CD4-positive, alpha-beta T cell treated with Interferon gamma for 1 hour (primary cell): ENCODE measurements around the gene BOD1.
A peak's percentile ranks its signal among the peaks of the same experiment; 100 is the strongest.

Source experiments
- DNase-seq: peaks from one replicate; pipeline ENCODE4 v3.0.0-alpha.2; 2020

BOD1 gene

DNA sequence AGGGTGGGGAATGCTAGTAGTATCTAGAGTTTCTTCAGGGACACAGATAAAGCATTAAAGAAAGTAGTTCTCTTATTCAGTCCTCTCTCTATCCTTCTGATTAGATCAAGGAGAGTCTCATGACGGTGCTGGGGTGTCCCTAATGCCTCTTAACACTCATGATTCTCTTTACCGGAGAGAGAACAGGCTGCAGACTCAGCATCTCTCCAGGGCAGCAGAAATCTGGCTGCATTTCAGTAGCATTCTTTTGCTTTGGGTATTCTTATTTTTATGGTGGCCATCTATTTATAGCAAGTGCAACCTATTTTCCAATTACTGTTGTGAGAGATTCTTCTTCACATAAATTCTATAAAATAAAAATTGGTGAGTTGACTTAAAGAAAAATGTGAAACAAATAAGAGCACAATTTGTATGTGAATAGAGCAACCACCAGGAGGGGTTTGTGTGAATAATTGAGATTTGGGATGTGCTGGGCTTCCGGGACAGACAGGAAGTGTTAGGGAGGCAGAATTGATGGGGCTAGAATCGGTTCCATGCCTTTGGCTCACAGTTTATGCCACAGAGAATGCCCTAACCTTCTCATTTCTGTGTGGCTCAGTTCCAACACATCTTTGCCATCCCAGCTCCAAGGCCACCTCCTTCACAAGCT, 23.8 kb upstream of the BOD1 start:
- no peak for DNase-seq

DNA sequence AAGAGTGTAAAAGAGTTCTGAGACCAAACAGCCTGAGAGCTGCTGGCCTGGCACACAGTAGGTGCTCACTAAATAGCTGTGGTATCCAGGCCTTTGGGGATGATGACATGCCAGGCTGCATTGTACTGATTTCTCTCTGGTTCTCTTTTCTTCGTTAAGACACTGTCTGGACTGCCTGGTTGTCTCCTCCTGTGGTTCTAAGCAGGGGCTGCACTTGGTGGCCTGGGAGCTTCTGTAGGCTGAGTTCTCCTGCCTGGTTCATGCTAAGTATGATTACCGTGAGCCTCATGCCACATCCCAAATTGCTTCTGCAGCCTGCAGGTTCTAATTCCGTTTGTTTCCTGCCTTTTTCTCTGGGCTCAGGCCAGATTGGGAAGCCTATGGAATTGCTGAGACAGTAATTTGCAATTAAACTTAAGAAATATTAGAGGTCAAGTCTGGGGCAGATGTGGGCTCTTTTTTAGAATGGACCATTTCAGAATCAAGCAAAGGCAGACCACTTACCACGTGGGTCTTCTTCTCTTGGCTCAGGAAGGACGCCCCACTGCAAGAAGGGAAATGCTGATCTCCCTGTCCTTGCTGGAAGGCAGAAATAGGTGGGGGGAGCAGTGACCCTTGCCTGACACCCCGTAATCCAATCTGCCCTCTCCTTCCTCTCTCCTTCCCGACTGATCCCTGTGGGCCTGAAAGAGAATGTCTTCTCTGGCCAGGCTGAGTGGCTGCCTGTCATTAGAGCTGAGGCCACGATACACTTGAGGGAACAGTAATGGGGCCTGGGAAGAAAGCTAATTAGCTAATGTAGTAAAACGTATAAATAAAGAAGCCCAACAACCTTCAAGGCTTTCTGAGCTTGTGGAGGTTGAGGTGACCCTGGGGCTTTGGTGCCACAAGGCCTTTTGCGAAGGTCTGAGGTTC, 21.9 kb upstream of the BOD1 start:
- no peak for DNase-seq

DNA sequence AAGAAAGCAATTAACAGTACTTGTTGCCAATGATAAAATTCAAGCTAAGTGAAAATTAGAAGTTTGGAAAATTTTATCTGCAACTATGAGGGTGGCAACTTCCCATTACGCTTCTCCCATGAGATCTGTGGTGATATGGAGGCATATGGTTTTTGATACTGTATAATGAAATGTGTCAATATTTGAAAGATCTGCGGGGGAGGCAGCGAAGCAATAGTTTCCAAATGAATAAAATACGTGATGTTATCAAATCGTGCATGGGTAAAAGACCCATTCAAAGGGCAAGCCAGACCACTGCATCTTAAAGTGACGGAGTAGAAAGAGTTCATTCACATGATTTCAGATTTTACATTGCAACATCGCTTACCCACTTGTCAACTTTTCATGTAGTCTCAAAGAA, 20.9 kb upstream of the BOD1 start:
- DNase-seq = no peak

DNA sequence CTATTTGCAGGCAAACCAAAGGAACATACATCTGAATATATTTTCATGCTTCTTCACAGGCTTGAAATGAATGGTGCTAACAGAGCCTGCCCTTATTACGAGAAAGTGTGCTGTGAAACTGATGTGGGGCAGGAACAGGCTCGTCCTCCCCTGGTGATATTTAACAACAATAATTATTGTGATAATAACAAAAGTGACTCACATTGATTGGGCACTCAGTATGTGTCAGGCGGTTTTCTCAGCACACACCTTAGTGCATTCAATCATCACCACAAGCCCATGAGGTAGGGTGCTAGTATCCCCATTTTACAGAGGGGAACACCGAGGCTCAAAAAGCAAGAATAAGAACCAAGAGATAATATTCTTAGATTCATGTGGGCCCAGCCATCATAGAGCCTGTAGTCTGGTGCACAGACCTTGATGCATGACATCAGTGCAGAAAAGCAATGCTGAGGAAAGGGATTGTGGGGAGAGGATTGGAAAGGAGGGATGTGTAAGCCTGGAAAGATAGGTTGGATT, 18.1 kb upstream of the BOD1 start:
- DNase-seq = no peak

DNA sequence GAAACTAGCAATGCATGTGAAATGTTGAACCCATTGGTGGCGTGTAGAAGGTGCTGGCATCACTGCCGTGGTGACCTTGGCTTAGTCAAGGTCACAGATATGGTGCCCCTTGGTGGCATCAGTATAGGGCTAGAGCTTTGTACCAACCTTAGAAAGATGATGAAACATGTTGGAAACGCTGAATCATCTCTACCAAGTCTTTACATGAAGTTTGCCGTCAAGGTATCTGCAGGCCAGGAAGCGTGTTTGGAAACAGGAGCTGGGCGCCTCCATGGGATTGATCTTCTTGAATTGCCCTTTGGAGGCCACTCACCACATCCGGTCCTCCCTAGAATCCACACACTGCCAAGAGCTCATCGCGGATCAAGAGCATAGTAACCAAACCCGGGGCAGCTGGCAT, 16.9 kb upstream of the BOD1 start:
- DNase-seq = no peak

DNA sequence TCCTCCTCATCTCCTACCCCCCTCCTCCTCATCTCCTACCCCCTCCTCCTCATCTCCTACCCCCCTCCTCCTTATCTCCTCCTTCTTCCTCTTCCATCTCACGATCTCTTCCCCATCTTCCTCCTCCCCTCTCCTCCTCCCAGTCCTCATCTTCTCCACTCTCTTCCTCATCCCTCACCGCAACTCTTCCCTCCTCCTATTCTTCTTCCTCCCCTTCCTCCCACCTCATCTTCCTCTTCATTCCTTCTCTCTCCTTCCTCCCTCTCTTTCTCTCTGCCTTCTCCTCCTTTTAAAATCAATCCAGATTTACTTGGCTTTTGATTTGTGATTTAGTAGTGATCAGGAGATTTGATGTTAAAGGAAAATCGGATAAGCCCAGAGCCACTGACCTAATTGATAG, 15.0 kb upstream of the BOD1 start:
- DNase-seq = no peak

DNA sequence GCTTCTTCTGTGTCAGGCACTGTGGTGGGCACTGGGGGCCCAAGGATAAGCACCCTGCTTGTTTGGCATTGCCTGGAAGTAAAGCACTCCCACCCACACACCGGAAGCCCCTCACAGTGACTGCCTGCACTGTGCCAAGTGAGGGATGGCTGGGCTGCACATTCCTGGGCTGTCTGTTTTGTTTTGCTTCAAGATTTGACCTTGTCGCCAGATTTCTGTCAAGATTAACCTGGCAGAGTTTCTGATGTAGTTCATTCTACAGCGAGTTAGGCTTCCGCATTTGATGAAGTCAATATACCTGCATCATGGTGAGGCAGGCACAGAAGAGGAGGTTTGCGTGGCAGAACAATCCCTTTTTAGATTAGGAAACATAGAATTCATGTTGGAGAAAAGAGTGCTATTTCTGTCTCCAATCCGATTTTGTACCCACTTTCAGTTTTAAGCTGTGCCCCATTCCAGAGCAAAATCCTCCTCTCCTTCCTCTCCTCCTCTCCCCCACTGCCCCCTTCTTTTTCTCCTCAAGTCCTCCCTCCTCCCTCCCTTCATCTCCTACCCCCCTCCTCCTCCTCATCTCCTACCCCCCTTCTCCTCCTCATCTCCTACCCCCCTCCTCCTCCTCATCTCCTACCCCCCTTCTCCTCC, 14.4 kb upstream of the BOD1 start:
- no peak for DNase-seq

DNA sequence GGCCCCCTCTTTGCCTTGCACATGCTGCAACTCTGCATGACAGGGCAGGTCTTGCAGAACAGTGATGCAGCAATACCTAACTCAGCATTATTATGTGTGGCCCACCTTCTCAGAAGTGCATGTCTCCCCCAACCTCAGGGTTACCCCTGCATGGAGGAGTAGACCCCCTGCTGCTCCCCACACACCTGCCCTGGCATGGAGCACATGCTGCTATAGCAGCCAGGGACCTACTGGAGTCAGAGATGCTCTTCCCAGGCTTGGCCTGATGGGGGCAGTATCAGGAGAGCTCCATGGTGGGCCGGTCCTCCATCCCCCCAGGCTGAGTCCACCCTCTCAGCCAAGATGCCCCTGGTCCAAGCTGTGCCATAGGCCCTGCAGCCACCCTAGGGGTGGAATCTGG, 13.2 kb upstream of the BOD1 start:
- DNase-seq = no peak

DNA sequence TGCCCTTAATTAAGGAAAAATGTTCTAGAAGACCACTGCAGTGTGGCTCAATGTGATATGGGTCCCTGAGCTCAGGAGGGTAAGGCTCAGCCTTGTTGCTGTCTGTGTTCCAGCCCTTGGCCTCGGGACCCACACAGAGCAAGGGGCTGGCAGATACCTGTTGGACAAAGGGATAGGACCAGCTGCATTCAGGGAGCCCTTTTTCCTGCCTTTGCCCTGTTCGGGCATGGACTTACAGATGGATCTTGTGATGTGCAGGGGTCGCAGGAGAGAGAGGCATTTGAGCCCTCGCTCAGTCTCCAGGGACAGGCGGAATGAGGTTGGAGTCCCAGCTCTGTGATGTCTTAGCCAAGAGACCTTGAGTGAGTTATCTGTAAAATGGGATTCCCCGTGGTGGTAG, 12.1 kb upstream of the BOD1 start:
- no peak for DNase-seq

DNA sequence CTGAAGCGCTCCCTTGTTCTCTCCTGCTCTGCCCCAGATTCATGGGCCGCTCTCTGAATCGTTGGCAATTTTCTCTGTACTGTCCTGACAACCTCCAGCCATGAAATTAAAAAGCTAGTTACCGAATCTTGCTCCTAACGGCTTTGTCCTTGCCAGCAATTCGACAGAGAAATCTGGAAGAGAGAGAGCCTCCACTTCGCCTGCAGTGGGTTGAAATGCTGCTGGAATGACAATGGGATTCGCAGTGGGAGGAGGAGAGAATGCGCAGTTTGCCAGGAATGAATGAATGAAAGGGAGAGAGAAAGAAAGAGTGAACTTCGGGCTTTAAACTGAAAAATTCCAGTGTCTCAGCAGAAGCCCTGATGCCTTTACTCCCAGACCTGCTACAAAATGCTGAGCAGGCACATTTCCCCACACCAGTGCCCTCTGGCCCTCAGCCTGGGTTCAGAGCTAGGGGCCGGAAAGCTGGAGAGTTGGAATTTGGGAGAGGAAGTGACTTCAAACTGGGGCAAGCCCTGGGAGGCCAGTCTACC, 11.5 kb upstream of the BOD1 start:
- no peak for DNase-seq

DNA sequence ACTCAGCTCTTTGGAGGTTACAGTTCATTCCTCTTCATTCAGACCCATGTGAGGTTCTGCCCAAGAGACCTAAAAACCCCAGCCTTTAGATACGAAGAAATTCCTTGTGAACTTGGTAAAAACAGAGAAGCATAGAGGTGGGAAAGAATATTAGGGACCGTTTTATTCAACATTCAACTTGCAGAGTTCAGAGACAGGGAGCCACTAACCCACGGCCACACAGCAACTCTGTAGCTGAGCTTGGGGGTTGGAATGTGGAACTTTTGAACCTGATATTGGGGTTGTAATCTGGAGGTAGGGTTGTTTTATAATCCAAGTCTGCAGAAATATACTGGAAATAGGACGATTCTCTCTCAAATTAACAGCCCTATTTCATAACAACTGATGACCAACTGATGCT, 10.8 kb upstream of the BOD1 start:
- DNase-seq = no peak

DNA sequence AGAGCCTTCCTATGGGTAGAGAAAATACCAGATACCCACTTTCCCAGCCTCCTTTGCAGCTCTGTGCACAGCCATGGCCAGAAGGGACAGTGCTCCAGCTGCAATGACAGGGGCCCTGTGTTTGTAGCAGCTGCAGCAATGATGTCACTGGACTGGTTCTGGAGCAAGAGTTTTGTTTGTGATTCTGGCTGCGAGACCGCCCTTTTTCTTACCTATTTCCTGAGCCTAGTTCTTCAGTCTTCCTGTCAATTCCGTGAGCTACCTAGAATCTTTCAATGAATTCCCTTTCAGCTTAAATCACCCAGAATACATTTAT, 10.0 kb upstream of the BOD1 start:
- no peak for DNase-seq

DNA sequence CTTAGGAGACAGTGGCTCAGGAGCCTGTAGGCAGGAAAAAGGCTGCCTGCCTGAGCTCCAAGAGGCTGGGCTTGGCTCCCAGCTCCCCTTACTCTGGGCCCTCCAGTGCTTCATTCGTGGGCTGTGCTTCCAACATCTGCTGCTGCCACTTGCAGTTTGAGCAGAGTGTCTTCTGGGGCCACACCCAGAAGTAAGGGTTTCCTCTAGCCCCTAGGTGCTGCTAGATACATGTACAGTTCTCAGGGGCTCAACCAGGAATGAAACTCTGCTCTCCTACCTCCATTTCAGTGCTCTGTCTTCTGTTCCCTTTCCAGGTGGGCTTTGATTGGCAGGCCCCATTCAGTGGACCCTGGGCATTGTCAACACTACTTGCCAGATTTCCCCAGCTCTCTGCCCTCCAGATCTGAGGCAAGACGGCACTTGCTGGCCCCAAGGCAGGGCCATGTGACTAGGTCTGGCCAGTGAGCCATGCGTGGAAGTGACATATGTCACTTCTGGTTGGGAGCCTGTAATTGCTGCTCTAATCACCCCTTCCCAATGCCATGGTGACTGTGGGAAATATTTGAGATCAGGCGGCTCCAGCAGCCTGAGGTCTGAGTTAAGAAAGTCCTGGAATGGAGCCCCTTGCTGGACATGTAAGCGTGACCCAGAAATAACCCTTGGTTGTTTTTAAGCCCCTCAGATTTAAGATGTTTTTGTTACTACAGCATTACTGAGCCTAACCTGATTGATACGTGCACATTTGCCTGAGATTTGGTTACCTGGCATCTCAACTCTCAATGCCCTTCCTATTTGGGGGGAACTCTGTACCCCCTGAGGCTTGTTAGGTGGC, 9.4 kb upstream of the BOD1 start:
- DNase-seq = peak; percentile 12

DNA sequence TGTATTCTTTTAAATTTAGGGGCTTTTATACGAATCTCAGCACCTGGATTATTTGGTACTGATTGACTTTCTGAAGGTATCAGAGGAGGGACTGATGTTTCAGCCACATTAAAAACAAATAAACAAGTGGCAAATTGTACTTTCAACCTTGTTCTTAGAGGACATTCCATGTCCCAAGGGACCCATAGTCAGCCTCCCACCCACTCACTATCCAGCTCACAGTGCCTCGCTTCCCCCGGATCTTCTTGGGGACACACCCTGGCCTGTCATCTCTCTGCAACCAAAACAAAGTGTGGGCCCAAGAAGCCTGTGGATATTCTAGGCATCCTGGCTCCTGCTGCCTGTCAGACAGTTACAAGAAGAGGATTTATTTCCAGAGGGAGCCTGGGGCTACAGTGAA, 8.8 kb upstream of the BOD1 start:
- DNase-seq = no peak

DNA sequence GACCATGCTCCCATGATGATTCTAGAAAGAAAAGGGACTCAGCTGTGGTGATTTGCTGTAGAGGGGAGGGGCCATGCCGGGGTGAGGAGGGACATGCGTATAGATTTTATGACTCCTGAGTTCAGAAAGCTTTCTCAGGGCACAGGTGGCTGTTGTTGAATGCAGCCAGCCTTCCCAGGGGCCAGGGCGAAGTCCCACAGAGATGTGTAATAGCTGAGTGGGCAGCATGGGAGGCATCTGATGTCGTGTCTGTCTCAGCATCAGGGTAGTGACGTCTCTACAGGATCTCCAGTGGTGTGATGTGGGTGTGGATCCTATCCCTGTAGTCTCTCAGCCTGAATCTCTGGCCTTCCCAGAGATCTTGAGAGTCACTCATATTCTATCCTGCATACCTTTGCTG, 7.8 kb upstream of the BOD1 start:
- no peak for DNase-seq

DNA sequence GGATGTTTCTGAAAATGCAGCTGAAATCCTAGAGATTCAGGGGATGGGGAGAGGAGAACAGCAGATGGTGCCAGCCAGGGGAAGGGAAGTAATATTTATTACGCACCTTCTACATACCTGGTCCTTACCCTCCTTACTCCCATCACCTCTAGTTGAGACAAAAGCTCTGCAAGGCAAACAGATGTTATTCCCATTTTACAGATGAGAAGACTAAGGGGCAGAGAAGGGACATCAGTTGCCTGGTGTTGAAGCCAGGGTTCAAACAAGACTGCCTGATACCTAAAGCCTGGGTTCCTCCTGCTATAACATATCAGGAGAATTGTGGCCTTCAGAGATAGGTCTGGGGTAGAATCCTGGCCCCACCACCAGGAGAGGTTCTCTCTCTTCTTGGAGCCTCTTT, 7.3 kb upstream of the BOD1 start:
- DNase-seq = no peak

DNA sequence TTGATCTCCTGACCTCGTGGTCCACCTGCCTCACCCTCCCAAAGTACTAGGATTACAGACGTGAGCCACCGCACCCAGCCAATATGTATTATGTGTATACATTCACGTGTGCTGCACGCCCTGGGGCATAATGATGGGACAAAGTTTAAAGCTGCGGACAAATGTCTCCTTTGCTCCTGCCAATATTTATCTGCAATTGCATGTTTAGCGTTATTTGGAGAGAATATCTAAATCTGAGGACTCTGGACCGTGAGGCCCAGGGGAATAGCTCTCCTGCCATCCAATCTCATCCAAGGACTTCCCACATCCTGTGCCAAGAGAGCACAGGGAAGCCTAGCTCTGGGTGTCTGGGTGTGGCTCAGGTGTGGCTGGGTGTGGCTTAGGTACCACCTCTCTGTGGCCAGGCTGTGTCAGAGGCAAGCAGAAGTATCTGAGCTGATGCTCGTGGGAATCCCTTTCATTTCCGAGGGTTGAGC, 6.9 kb upstream of the BOD1 start:
- DNase-seq = no peak

DNA sequence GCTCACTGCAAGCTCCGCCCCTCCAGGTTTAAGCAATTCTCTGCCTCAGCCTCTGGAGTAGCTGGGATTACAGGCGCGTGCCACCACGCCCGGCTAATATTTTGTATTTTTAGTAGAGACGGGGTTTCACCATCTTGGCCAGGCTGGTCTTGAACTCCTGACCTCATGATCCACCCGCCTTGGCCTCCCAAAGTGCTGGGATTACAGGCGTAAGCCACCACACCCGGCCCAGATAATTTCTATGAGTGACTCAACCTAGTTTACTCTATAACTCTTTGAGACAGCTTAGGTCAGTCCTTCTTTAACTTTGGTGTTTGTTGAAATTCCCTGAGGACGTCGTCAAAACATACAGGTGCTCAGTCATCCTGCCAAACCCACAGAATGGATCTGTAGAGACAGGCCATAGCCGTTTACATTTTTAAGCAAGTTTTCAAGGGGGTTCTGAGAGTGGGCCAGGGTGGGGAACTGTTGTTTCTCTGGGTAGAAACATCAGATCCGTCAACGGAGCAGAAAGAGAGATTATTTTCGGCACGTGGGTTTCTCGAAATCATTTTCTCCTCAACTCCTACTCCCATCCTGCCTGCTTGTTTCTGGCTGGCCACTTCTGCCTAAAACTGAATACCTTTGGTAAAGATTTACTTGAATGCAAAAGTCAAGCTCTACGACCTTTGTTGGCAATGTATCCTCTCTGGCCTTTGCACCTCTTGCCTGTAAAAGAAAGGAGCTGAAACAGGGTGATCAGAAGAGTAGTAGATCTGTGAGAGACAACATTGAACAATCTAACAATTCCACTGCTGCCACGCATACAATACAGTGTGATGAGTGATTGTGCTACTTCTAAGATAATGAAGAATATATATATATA, 6.0 kb upstream of the BOD1 start:
- no peak for DNase-seq

DNA sequence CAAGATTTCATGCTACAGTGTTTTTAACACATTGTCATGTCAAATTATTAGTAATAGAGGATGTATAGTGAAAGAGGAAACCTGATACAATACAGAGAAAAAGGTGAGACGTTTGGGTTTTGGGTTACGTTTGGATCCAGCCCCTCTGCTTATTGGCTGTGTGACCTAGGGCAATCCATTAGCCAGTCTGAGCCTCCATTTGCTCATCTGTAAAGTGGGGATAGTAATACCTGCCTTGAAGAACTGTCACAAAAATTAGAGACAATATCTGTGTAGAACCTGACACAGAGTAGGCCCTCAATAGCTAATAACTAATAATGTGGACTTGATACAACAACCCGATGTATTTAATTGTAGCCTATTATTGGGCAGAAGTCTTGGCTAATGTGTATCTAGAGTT, 4.3 kb upstream of the BOD1 start:
- no peak for DNase-seq

DNA sequence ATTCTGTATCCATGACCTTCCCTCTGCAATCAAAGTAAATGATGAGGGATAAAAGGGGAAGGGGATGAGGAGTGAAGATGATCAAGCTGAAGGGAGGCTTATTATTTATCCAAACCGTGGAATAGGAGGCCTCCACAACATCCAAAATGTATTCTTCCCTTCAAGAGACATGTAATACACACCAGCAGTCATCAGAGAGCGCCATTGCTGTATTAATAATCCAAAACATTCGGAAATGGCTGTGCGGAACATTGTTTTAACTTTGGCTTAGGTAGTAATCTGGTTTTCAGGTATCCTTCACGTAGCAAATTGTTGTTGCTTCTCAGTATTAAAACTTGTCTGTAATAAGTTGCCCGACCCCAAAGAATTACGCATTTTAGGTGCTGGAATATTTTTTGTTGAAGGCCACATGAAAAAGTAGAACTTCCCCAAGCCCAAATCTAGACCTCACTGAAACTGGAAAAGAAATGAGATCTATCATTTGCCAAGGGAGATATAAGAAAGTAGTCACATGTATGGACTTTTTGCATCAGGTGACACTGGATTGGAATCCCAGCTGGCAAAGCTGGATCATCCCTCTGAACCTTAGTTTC, 2.6 kb upstream of the BOD1 start:
- DNase-seq = peak; percentile 30

DNA sequence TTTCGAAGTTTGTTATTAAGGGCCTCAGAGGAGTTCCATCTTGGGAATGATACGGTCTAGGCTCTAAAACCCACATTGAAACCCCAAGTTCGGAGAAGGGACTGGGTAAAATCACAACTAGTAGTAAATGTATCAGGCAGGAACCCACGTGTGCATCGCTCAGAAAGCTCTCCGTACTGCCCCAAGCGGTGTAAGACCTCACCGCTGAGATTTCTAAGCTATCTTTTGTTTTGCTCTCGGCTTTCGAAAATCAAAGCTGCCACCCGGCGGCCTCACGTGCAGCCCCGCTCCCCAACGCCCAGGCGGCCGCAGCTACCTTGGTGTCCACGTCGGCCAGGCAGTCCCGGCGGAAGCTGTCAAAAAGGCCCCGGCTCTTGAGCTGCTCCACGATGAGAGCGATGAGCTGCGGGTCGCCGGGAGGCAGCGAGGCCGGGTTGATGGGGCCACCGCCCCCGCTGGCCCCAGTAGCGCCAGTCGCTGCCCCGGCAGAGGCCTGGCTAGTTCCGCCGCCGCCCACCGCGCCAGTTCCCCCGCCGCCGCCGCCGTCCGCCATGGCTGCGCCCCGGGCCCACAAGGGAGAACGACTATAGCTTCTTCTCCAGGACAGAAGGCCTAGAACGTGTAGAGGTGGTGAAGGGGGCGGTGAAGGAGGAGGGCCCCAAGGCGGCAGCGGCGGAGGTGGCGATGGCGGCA, 420 bp downstream of the BOD1 start:
- DNase-seq = peak; percentile 69
